Pancreas (tissue), 10 donors: ENCODE results near the gene FAM81B. TPM values are rescaled to one million over a fixed set of nuclear protein-coding genes. Genes with fewer than 3 reads are reported as not detected.

Experiments
- ATAC-seq, 4 donors: fragments of 200-7000 bp; cut with Tn5 transposase; one replicate each; pipeline versions ENCODE4 v1.8.0 to v1.9.1; 2020; ENCODE audit warnings: mild to moderate bottlenecking in 4 of 4, moderate library complexity in 4 of 4
- DNase-seq, 6 donors: peaks; one replicate each; pipeline ENCODE4 v3.0.0-alpha.2; 2020
- FAIRE-seq: peaks from 2 replicates; lab custom pipeline; 2012; peaks lifted over from hg19 to GRCh38; lab: Jason Lieb, UNC
- H3K27ac ChIP-seq, 4 donors: fragments of 200-600 bp; sonication (generic); 1 replicate in 3 of 4; 2 replicates in 1 of 4; pipeline versions ENCODE4 v1.5.0 to v1.8.0; 2020
- H3K27me3 ChIP-seq, 4 donors: fragments of 200-600 bp; one replicate each; pipeline ENCODE4 v1.8.0; 2021
- H3K36me3 ChIP-seq, 3 donors: fragments of 200-600 bp; sonication (generic) in 1 of 3; one replicate each; pipeline versions ENCODE4 v1.5.0 to v1.8.0; 2020 to 2021
- H3K4me1 ChIP-seq, 3 donors: fragments of 200-600 bp; one replicate each; pipeline ENCODE4 v1.8.0; 2021
- H3K4me3 ChIP-seq, 4 donors: fragments of 200-600 bp; sonication (generic) in 2 of 4; one replicate each; pipeline versions ENCODE4 v1.5.0 to v1.8.0; 2020 to 2021
- H3K9me3 ChIP-seq, 4 donors: fragments of 200-600 bp; one replicate each; pipeline ENCODE4 v1.8.0; 2021
- WGBS, 2 donors: extraction: QIAGEN DNeasy Blood & Tissue Kit; methylation state at CpG; one replicate each; pipeline ENCODE4 v1.1.7; 2013; 5-methylcytosine and 5-hydroxymethylcytosine counted together
- intact Hi-C, 3 donors: fragments of 100-400 bp; cut with DNase I; formaldehyde crosslinking; loops; one replicate each; pipeline versions ENCODE4 v1.11.1 to v1.14.2; 2022
- polyA plus RNA-seq, 2 donors: library from polyadenylated mRNA; stranded (reverse); fragments of 200-250 nt; gene quantifications; one replicate each; pipeline ENCODE4 v1.2.3, GENCODE V29; 2013
- total RNA-seq, 6 donors: library from RNA; stranded (reverse); fragmentation: NEBNext Ultra II Directional in 4 of 6; extraction: Animal tissue kit (Norgen Biotek cat#: 25700) in 4 of 6; gene quantifications; one replicate each; pipeline versions ENCODE4 v1.2.1 to v1.2.4, GENCODE V29; 2021 to 2023
- TF ChIP-seq, protein P1 (sequence below), 4 donors: fragments of 200-600 bp; sonication (generic) in 3 of 4; IDR thresholded peaks; one replicate each; pipeline versions ENCODE4 v1.5.0 to v1.8.0; 2021; ENCODE audit warnings: antibody characterized with exemption in 4 of 4
- donor health status: healthy with polysubstance abuse.
- donor health status: DM: no; HTN: no; CAD: no; lungs with moderate emphysema.
- donor health status: DM: no; HTN: no; CAD: no.
- donor health status: control.
- donor health status: control.
- donor health status: Bipolar disorder and iron deficiency.
- donor health status: DM: yes; HTN: yes; CAD: no.
- donor health status: DM: no; HTN: no; CAD: no.
- donor health status: DM: no; HTN: no; CAD: no.
- donor health status: DM: yes; HTN: yes; CAD: no.

The FAM81B gene
- total and polyA plus RNA-seq, 8 donors = 0.27 to 0.93 (median 0.48) TPM

GRCh38 chr5:95441636-95442035 is 50.5 kb downstream of the FAM81B start:
- 63% methylated on average over 2 of the region's 2 CpGs for WGBS, 2 donors
- no peak for FAIRE-seq
- intact Hi-C loops = no loop called here
- Histone ChIP-seq H3K36me3 (no peaks in the 10 kb centered on the region), H3K9me3 (no peaks in the 10 kb centered on the region), H3K27me3 (no peaks in the 10 kb centered on the region), H3K27ac (no peak overlapping the region), H3K4me1 (no peaks in the 10 kb centered on the region), H3K4me3 (no peak overlapping the region)
- TF ChIP-seq, protein P1, sequence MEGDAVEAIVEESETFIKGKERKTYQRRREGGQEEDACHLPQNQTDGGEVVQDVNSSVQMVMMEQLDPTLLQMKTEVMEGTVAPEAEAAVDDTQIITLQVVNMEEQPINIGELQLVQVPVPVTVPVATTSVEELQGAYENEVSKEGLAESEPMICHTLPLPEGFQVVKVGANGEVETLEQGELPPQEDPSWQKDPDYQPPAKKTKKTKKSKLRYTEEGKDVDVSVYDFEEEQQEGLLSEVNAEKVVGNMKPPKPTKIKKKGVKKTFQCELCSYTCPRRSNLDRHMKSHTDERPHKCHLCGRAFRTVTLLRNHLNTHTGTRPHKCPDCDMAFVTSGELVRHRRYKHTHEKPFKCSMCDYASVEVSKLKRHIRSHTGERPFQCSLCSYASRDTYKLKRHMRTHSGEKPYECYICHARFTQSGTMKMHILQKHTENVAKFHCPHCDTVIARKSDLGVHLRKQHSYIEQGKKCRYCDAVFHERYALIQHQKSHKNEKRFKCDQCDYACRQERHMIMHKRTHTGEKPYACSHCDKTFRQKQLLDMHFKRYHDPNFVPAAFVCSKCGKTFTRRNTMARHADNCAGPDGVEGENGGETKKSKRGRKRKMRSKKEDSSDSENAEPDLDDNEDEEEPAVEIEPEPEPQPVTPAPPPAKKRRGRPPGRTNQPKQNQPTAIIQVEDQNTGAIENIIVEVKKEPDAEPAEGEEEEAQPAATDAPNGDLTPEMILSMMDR (IDR thresholded peaks at IDR 0.05) = no peak
- ATAC-seq = no peak
- no peak for DNase-seq

- 81 to 89% methylated on average over 2 of the region's 2 CpGs for WGBS, 2 donors
- no peak for DNase-seq
- TF ChIP-seq, protein P1 (IDR thresholded peaks at IDR 0.05) = no peak
These were observed 54.3 kb downstream of the FAM81B start for GRCh38 chr5:95445442-95445841.

DNA sequence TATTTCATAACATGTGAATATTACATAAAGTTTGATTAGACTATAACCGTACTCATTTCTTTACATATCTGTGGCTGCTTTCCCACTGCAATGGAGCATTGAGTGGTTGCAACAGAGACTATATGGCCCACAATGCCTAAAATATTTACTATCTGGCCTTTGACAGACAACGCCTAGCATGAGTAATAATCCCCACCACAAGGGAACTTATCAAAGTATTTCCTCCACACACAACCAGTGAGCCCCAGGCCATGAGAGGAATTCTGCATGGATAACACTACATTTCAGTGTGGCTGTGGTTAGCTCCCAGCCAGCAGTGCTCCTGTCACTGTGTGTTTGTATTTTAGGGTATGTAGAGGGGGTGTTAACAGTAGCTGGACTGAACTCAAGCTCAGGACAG is 54.8 kb downstream of the FAM81B start:
- Histone ChIP-seq H3K27ac (no peak overlapping the region), H3K36me3 (no peaks in the 10 kb centered on the region), H3K4me1 (no peaks in the 10 kb centered on the region), H3K27me3 (no peaks in the 10 kb centered on the region), H3K4me3 (no peak overlapping the region), H3K9me3 (no peaks in the 10 kb centered on the region)
- DNase-seq = no peak
- 92 to 96% methylated on average over 2 of the region's 2 CpGs for WGBS, 2 donors
- ATAC-seq = no peak
- TF ChIP-seq, protein P1 (IDR thresholded peaks at IDR 0.05) = no peak
- intact Hi-C loops = no loop called here
- FAIRE-seq = no peak

More at GRCh38 chr5:95445442-95445841, 54.3 kb downstream of the FAM81B start:
- Histone ChIP-seq H3K27ac (no peak overlapping the region), H3K9me3 (no peaks in the 10 kb centered on the region), H3K36me3 (no peaks in the 10 kb centered on the region), H3K4me3 (no peak overlapping the region), H3K4me1 (no peaks in the 10 kb centered on the region), H3K27me3 (no peaks in the 10 kb centered on the region)
- no peak for ATAC-seq
- no peak for FAIRE-seq
- intact Hi-C loops = no loop called here

- intact Hi-C loops = no loop called here
- ATAC-seq (no peak), DNase-seq (no peak), FAIRE-seq (no peak)
- 88 to 90% methylated on average over 1 of the region's 1 CpG for WGBS, 2 donors
- Histone ChIP-seq H3K9me3 (no peaks in the 10 kb centered on the region), H3K27ac (no peak overlapping the region), H3K4me1 (no peaks in the 10 kb centered on the region), H3K27me3 (no peaks in the 10 kb centered on the region), H3K4me3 (no peak overlapping the region), H3K36me3 (no peaks in the 10 kb centered on the region)
- TF ChIP-seq, protein P1 (IDR thresholded peaks at IDR 0.05) = no peak
These were observed 55.5 kb downstream of the FAM81B start for GRCh38 chr5:95446560-95447221.

DNA sequence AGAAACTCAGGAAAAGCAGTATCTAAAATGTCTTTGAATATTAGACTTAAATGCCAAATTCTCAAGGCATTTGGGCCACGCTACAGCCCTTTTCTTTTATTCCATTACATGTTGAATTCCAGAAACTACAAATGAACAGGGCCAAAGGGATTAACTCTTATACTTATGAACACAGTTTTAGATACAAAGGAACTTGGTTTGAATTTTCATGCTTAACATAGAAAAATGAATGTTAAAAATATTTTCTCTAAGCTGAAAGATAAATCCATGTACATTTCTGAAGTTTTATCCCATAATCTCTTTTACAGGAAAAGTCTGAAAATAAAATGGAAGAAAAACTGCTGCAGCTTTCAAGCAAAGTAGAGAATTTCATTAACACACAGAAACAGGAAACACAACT is 56.8 kb downstream of the FAM81B start:
- FAIRE-seq = no peak
- 91 to 92% methylated on average over 1 of the region's 1 CpG for WGBS, 2 donors
- Histone ChIP-seq H3K4me3 (no peak overlapping the region), H3K27me3 (no peaks in the 10 kb centered on the region), H3K4me1 (no peaks in the 10 kb centered on the region), H3K36me3 (no peaks in the 10 kb centered on the region), H3K27ac (no peak overlapping the region), H3K9me3 (no peaks in the 10 kb centered on the region)
- ATAC-seq = no peak
- TF ChIP-seq, protein P1 (IDR thresholded peaks at IDR 0.05) = no peak
- intact Hi-C loops = no loop called here
- no peak for DNase-seq
